BJ (cell line): Measurements from ENCODE around the gene NSF. TPM values are rescaled to one million over a fixed set of nuclear protein-coding genes. Genes with fewer than 3 reads are reported as not detected.

Experiments used
- CTCF ChIA-PET: fragments of 350-600 bp; formaldehyde crosslinking; extraction: SDS; loops from one replicate; lab custom pipeline; 2021; ENCODE audit warnings: antibody characterized with exemption, inconsistent platforms; lab: Yijun Ruan, JAX
- POLR2A ChIA-PET: fragments of 300-600 bp; sonication (Branson Sonifier 250); formaldehyde crosslinking; extraction: SDS; loops from one replicate; lab custom pipeline; 2021; ENCODE audit warnings: antibody characterized with exemption; lab: Charles Lee
- DNase-seq: peaks from one replicate; pipeline ENCODE4 v3.0.0-alpha.2; 2011; ENCODE audit warnings: low read depth
- H3K27me3 ChIP-seq: 2 replicates; pipeline ENCODE4 v1.6.0; 2011; ENCODE audit warnings: low read length; ENCODE audit not compliant: control insufficient read depth, insufficient read depth
- H3K36me3 ChIP-seq: 2 replicates; pipeline ENCODE4 v1.5.1; 2011; ENCODE audit warnings: low read length; ENCODE audit not compliant: control insufficient read depth, insufficient read depth
- H3K4me3 ChIP-seq: 2 replicates; pipeline ENCODE4 v1.5.1; 2011; ENCODE audit warnings: low read depth, mild to moderate bottlenecking, control low read depth, low read length
- polyA plus RNA-seq: library from polyadenylated mRNA; depleted of rRNA; stranded (reverse); fragments of >200 nt; gene quantifications from 2 replicates; pipeline ENCODE4 v1.2.3, GENCODE V29; 2011
- TF ChIP-seq, protein P1 (sequence below): IDR thresholded peaks from 2 replicates; pipeline ENCODE4 v1.5.1; 2011; ENCODE audit warnings: low read depth, mild to moderate bottlenecking, control low read depth, inconsistent platforms, low read length, moderate library complexity; ENCODE audit not compliant: insufficient read depth

The NSF gene
- polyA plus RNA-seq, 1 experiment = 38.0 TPM

DNA sequence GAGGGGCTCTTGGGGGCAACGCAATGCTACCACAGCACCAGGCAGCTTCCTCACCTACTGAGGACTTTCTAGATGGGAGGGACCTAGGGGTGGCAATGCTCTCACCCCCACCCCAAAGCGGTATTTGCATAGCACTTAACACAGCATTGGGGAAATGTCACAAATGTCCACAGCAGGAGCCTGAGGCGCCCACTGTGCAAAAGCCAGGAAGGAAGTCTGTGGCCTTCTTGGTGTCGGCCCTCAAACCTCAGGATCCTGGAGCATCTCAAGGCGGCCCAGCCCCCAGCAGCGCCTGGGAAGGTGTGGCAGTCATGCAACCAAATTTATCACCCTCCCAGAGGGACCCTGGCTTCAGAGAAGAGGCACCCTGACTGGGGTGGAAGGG is 182.7 kb downstream of the NSF start:
- H3K36me3 ChIP-seq = peaks cover 2% of the 10 kb centered on the region; the same call in 1 of the 2 replicates
- no peak for DNase-seq
- H3K27me3 ChIP-seq = no peaks in the 10 kb centered on the region
- no peak overlapping the region for H3K4me3 ChIP-seq
- TF ChIP-seq, protein P1, sequence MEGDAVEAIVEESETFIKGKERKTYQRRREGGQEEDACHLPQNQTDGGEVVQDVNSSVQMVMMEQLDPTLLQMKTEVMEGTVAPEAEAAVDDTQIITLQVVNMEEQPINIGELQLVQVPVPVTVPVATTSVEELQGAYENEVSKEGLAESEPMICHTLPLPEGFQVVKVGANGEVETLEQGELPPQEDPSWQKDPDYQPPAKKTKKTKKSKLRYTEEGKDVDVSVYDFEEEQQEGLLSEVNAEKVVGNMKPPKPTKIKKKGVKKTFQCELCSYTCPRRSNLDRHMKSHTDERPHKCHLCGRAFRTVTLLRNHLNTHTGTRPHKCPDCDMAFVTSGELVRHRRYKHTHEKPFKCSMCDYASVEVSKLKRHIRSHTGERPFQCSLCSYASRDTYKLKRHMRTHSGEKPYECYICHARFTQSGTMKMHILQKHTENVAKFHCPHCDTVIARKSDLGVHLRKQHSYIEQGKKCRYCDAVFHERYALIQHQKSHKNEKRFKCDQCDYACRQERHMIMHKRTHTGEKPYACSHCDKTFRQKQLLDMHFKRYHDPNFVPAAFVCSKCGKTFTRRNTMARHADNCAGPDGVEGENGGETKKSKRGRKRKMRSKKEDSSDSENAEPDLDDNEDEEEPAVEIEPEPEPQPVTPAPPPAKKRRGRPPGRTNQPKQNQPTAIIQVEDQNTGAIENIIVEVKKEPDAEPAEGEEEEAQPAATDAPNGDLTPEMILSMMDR = no peak
- ChIA-PET POLR2A (no interaction called here), CTCF (no interaction called here)

DNA sequence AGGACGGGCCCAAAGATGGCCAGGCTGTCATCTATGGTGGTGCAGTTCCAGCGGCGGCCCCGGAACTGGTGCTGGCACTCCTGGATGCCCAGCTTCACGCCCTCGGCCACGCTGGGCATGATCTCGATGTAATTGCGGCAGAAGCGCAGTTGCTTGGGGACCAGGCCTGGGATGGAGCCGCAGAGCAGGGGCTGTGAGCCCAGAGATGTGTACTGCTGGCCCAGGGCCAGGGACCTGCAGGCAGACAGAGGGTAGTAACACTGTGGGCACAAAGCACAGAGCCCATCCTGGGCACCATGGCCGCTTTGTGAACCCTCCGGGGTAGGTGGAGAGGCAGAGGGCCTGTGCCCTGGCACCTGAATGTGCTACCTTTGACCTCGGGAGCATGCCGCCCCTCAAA is 183.2 kb downstream of the NSF start:
- Histone ChIP-seq H3K4me3 (no peak overlapping the region), H3K36me3 (no peaks in the 10 kb centered on the region), H3K27me3 (no peaks in the 10 kb centered on the region)
- CTCF ChIA-PET = no interaction called here
- TF ChIP-seq, protein P1 = no peak
- POLR2A ChIA-PET = no interaction called here
- no peak for DNase-seq

DNA sequence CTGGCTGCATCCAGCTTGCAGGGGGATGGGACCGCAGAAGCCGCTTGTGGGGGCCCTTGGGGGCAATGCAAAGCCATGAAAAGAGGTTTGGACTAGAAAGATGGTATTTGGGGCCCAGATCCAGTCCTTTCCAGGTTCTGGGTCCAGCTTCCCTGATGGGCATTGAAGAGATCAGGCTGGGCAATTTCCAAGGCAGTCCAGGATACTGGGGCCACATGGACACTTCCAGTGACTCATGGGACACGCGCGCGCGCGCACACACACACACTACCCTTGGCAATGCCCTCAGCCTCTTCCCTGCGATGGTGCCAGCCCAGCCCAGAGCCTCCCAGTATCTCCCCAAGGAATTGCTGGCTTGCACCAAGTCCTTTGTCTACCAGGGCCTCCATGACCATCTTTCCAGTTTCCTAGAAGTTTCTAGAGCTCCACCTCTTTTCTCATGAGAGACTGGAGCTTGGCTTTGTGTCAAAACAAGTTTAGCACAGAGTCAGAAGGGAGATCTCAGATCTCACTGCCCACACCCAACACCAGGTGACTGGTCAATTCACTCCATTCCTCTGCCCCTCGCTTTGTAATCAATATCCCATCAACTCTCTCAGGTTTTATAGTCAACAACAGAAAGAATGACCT is 183.8 kb downstream of the NSF start:
- ChIA-PET POLR2A (no interaction called here), CTCF (interaction anchor here (1.2 kb wide), 1 partner anchor 8 kb away, joined by 3 read pairs; no protein-coding TSS in a partner anchor)
- Histone ChIP-seq H3K4me3 (no peak overlapping the region), H3K36me3 (no peaks in the 10 kb centered on the region), H3K27me3 (no peaks in the 10 kb centered on the region)
- DNase-seq = no peak
- TF ChIP-seq, protein P1 = no peak

DNA sequence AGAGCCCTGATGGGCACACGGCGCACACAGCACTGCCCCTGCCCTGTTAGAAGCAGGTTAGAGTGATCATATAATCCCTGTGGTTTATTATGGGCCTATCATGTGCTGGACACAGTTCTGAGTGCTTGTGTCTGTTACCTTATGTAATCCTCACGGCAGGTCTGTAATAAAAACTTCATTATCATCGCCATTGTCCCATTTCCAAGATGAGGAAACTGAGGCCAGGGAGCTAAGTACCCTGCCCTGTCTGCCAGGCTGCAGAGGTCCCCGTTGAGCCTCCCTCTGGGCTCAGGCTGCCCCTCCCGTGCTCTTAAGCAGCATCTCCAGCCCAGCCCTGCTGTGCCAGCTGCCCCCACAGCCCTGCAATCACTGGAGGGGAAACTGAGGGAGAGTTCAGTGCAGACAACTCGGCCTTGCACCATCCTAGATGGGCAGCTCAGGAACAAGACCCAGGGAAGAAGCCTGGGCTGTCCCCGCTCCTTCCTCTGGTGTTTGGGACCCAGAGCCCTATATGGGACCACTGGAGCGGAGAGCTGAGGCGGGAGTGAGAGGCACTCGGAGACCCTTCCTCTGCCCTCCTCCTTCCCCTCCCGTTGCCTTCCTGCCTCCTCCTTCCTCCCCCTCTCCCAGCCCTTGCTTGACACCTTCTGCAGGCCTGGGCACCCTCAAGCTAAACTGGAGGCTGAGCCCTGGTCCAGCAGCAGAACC is 186.0 kb downstream of the NSF start:
- TF ChIP-seq, protein P1 = no peak
- no peak for DNase-seq
- Histone ChIP-seq H3K4me3 (no peak overlapping the region), H3K36me3 (no peaks in the 10 kb centered on the region), H3K27me3 (no peaks in the 10 kb centered on the region)
- ChIA-PET POLR2A (no interaction called here), CTCF (interaction anchor here (1.2 to 2.6 kb wide), 3 partner anchors 20 to 65 kb away, joined by 4 to 7 read pairs (median 5); no protein-coding TSS in a partner anchor)
